Testis (tissue), 3 donors: ENCODE data around the gene CCNJL. TPM values are rescaled to one million over a fixed set of nuclear protein-coding genes. Genes with fewer than 3 reads are reported as not detected.
A peak's percentile ranks its signal among the peaks of the same experiment; 100 is the strongest.

Experiments used
- DNase-seq: peaks from one replicate; pipeline ENCODE4 v3.0.0-alpha.2; 2019
- H3K27ac ChIP-seq, 2 donors: fragments of 200-600 bp; sonication (generic); one replicate each; pipeline ENCODE4 v1.5.1; 2019
- H3K27me3 ChIP-seq: fragments of 200-600 bp; sonication (generic); one replicate; pipeline ENCODE4 v1.5.1; 2019
- H3K36me3 ChIP-seq: fragments of 200-600 bp; sonication (generic); one replicate; pipeline ENCODE4 v1.5.1; 2017; ENCODE audit warnings: low read depth; ENCODE audit errors: missing control alignments
- H3K4me1 ChIP-seq: fragments of 200-600 bp; sonication (generic); one replicate; pipeline ENCODE4 v1.5.1; 2019
- H3K4me3 ChIP-seq, 2 donors: fragments of 200-600 bp; sonication (generic); one replicate each; pipeline ENCODE4 v1.5.1; 2017 to 2019
- H3K9me3 ChIP-seq: fragments of 200-600 bp; sonication (generic); one replicate; pipeline ENCODE4 v1.5.1; 2017
- POLR2A ChIP-seq: fragments of 450-650 bp; IDR thresholded peaks from one replicate; pipeline ENCODE4 v1.6.1; 2017; ENCODE audit warnings: antibody characterized with exemption, mild to moderate bottlenecking, moderate library complexity
- WGBS, 2 donors: methylation state at CpG; one replicate each; pipeline ENCODE4 v1.1.5; 2018; 5-methylcytosine and 5-hydroxymethylcytosine counted together
- intact Hi-C: fragments of 100-400 bp; cut with DNase I; formaldehyde crosslinking; loops from one replicate; pipeline ENCODE4 v1.15.1; 2023; ENCODE audit warnings: low total_unique reads
- polyA plus RNA-seq: library from polyadenylated mRNA; stranded (reverse); fragments of 350-450 nt; fragmentation: Illumina TruSeq; extraction: RNeasy Lipid Tissue Mini Kit (QIAGEN cat#74804); gene quantifications from one replicate; pipeline ENCODE4 v1.2.3, GENCODE V29; 2014; ENCODE audit warnings: low read depth, low replicate concordance; ENCODE audit not compliant: insufficient read depth
- total RNA-seq, 2 donors: library from RNA; depleted of rRNA; stranded (reverse); fragments of >200 nt; gene quantifications; one replicate each; pipeline ENCODE4 v1.2.3, GENCODE V29; 2016
- TF ChIP-seq, protein P1 (sequence below), 3 experiments: fragments of 450-650 bp in 2 of 3; fragments of 200-600 bp in 1 of 3; sonication (generic) in 1 of 3; IDR thresholded peaks; one replicate each; pipeline ENCODE4 v1.5.1; 2016 to 2019; ENCODE audit warnings: antibody characterized with exemption in 3 of 3, mild to moderate bottlenecking in 2 of 3, moderate library complexity in 1 of 3

CCNJL gene
- total and polyA plus RNA-seq, 3 donors from 2014 or later = 23.6 to 47.0 (median 41.4) TPM

DNA sequence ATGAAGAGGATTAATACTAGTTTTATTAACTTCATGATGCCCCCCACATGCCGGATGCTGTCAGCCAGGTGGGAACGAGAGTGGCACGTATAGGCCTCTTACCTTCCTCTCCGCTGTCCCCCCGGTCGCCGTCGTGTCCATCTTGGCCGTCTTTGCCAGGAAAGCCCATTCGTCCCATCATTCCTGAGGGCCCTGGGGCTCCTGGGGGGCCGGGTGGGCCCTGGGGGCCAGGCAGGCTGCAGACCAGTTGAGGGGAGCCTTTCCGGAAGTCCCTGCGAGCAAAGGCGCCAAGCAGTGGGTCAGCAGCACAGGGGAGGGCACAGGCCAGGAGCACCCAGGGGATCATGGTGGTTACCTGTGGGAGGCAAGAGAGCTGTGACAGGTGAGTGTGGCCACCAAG, 42.3 kb upstream of the CCNJL start:
- Histone ChIP-seq H3K4me1 (peaks cover 15% of the 10 kb centered on the region), H3K9me3 (no peaks in the 10 kb centered on the region), H3K36me3 (no peaks in the 10 kb centered on the region), H3K27ac (no peak overlapping the region), H3K27me3 (no peaks in the 10 kb centered on the region), H3K4me3 (no peak overlapping the region)
- DNase-seq = no peak
- intact Hi-C loops = no loop called here
- 94 to 95% methylated on average over 11 to 14 of the region's 14 CpGs for WGBS, 2 donors
- TF ChIP-seq, protein P1, sequence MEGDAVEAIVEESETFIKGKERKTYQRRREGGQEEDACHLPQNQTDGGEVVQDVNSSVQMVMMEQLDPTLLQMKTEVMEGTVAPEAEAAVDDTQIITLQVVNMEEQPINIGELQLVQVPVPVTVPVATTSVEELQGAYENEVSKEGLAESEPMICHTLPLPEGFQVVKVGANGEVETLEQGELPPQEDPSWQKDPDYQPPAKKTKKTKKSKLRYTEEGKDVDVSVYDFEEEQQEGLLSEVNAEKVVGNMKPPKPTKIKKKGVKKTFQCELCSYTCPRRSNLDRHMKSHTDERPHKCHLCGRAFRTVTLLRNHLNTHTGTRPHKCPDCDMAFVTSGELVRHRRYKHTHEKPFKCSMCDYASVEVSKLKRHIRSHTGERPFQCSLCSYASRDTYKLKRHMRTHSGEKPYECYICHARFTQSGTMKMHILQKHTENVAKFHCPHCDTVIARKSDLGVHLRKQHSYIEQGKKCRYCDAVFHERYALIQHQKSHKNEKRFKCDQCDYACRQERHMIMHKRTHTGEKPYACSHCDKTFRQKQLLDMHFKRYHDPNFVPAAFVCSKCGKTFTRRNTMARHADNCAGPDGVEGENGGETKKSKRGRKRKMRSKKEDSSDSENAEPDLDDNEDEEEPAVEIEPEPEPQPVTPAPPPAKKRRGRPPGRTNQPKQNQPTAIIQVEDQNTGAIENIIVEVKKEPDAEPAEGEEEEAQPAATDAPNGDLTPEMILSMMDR (IDR thresholded peaks at IDR 0.05) = no peak
- no peak for TF ChIP-seq POLR2A

DNA sequence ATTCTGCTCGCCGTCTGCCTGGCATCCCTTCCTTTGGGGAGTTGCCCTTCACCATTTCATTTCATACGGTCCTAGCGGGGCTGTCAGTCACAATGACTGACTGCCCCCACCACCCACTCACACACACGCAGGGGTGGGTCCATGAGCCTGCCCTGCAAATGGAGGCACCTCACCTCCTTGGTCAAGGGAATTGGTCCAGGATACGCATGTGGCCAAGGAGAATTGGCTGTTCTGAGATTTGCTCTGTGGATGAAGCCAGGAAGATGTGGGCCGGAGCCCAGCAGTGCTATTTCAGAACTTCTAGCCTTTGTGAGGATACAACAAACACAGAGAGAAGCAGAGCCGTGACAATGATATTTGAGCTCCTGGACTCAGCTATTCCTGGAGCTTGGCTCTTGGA, 41.0 kb upstream of the CCNJL start:
- Histone ChIP-seq H3K4me1 (peaks cover 2% of the 10 kb centered on the region), H3K36me3 (no peaks in the 10 kb centered on the region), H3K9me3 (no peaks in the 10 kb centered on the region), H3K4me3 (no peak overlapping the region), H3K27ac (no peak overlapping the region), H3K27me3 (no peaks in the 10 kb centered on the region)
- 61 to 75% methylated on average over 8 of the region's 8 CpGs for WGBS, 2 donors
- no peak for TF ChIP-seq POLR2A
- TF ChIP-seq, protein P1 (IDR thresholded peaks at IDR 0.05) = no peak
- intact Hi-C loops = no loop called here
- peak; percentile 63 for DNase-seq

DNA sequence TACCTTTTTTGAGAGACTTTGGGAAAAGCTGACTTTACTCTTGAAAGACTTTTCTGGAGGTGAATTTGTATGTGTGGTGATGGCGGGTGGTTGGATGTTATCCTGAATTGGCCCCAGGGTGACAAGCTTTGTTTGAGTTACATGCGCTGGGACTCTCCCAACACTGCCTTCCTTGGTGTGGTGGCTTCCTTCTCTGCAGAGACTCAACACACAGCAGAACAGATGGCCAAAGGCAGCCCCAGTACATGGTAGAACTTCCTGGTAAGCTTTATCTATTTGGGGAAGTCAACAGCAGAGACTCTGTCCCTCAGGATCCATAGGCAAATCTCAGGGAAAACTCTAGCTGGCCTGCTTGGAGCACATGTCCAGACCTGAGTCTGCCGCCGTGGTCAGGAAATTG, 39.9 kb upstream of the CCNJL start:
- WGBS, 2 donors = 94 to 99% methylated on average over 4 of the region's 4 CpGs
- H3K4me1 ChIP-seq = peaks cover 5% of the 10 kb centered on the region
- no peak for DNase-seq
- no peak overlapping the region for H3K4me3 ChIP-seq
- intact Hi-C loops = no loop called here
- H3K27ac ChIP-seq = no peak overlapping the region
- H3K36me3 ChIP-seq = no peaks in the 10 kb centered on the region
- TF ChIP-seq POLR2A = no peak
- TF ChIP-seq, protein P1 (IDR thresholded peaks at IDR 0.05) = no peak
- no peaks in the 10 kb centered on the region for H3K9me3 ChIP-seq
- no peaks in the 10 kb centered on the region for H3K27me3 ChIP-seq

DNA sequence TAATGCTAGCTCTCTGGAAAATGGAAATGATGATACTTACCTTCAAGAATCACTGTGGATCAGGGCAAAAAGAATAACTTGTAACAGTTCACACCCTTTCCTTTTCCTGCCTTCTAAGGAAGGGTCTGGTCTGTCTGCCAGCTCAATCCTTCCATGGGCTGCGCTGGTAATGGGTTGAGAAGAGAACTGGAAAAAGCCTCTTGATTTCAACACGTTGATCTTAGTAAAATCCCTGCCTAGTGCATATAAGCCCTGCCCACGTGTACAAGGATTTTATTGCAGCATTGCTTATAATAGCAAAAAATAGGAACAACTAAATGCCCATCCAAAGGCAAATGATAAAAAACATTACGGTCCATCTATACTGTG, 37.6 kb upstream of the CCNJL start:
- Histone ChIP-seq H3K9me3 (no peaks in the 10 kb centered on the region), H3K27ac (no peak overlapping the region), H3K27me3 (no peaks in the 10 kb centered on the region), H3K4me1 (peaks cover 6% of the 10 kb centered on the region), H3K4me3 (no peak overlapping the region), H3K36me3 (no peaks in the 10 kb centered on the region)
- no peak for TF ChIP-seq POLR2A
- TF ChIP-seq, protein P1 (IDR thresholded peaks at IDR 0.05) = no peak
- WGBS, 2 donors = 78 to 80% methylated on average over 4 of the region's 4 CpGs
- intact Hi-C loops = loop anchor here (5.0 kb wide), 2 partner anchors 153 to 328 kb away; no protein-coding TSS in a partner anchor
- no peak for DNase-seq

DNA sequence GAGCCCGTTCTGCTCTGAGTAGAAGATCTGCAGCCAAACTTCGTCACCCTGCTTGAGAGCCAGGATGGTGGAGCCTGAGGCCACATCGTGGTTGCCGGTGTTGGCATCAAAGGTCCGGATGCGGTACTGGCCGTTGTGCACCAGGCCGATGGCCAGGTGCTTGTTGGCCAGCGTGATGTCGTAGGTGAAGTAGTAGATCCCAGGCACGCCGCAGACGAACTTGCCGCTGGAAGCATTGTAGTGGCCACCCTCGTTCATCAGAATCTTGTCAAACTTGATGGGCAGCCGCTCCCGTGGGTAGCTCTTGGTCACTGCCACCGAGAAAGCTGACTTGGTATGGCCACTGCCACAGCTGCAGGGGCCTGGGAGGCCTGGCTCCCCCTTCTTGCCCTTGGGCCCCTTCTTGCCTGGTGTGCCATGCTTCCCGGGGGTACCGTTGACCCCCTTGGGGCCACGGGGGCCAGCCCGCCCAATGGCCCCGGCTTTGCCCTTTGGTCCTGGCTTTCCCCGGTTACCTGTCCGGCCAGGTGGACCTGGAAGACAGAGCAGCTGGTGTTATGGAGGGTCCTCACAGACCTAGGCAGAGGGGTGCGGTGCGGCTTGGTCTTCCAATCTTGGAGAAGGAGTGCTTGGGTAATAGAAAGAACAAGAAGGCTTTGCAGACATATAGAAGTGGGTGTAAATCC, 37.0 kb upstream of the CCNJL start:
- TF ChIP-seq, protein P1 (IDR thresholded peaks at IDR 0.05) = no peak
- no peak for TF ChIP-seq POLR2A
- intact Hi-C loops = loop anchor here (5.0 kb wide), 2 partner anchors 152 to 327 kb away; no protein-coding TSS in a partner anchor
- 90 to 98% methylated on average over 18 to 26 of the region's 27 CpGs for WGBS, 2 donors
- H3K4me1 ChIP-seq = peaks cover 6% of the 10 kb centered on the region
- no peaks in the 10 kb centered on the region for H3K36me3 ChIP-seq
- no peak for DNase-seq
- no peak overlapping the region for H3K27ac ChIP-seq
- no peaks in the 10 kb centered on the region for H3K9me3 ChIP-seq
- H3K4me3 ChIP-seq = no peak overlapping the region
- no peaks in the 10 kb centered on the region for H3K27me3 ChIP-seq
